ENCODE results near the gene CCDC80.
"Not testable (repeated sequence)": the region's sequence is repeated elsewhere in the genome, so short reads cannot be mapped to it uniquely, and the experiment has no call there.

CCDC80 gene

GRCh38 chr3:112640930-112641801 is at the start of gene CCDC80:
Gene CCDC80 (minus strand): TSS chr3:112641143. CDS start chr3:112639905, 1,238 bp downstream.
- peak; percentile 70 for DNase-seq (ENCODE audit: low read depth)

GRCh38 chr3:112689989-112690388 is 49.0 kb upstream of the CCDC80 start:
- no peak for DNase-seq (ENCODE audit: low read depth)

- DNase-seq (ENCODE audit: low read depth) = no peak
These were observed 48.4 kb upstream of the CCDC80 start for GRCh38 chr3:112689385-112689784.

- no peak for DNase-seq (ENCODE audit: low read depth)
These were observed 47.9 kb upstream of the CCDC80 start for GRCh38 chr3:112688819-112689218.

GRCh38 chr3:112688085-112688769 is 47.3 kb upstream of the CCDC80 start:
- DNase-seq (ENCODE audit: low read depth) = no peak

- DNase-seq (ENCODE audit: low read depth) = no peak
These were observed 46.7 kb upstream of the CCDC80 start for GRCh38 chr3:112687616-112688015.

GRCh38 chr3:112687211-112687610 is 46.3 kb upstream of the CCDC80 start:
- DNase-seq (ENCODE audit: low read depth) = no peak

- DNase-seq (ENCODE audit: low read depth) = no peak
These were observed 45.2 kb upstream of the CCDC80 start for GRCh38 chr3:112685956-112686799.

- no peak for DNase-seq (ENCODE audit: low read depth)
These were observed 44.5 kb upstream of the CCDC80 start for GRCh38 chr3:112685420-112685819.

GRCh38 chr3:112682361-112682760 is 41.4 kb upstream of the CCDC80 start:
- DNase-seq (ENCODE audit: low read depth) = no peak

GRCh38 chr3:112681822-112682325 is 40.9 kb upstream of the CCDC80 start:
- no peak for DNase-seq (ENCODE audit: low read depth)

GRCh38 chr3:112676659-112677234 is 35.8 kb upstream of the CCDC80 start:
- DNase-seq (ENCODE audit: low read depth) = peak; percentile 93

- no peak for DNase-seq (ENCODE audit: low read depth)
These were observed 35.1 kb upstream of the CCDC80 start for GRCh38 chr3:112675943-112676535.

GRCh38 chr3:112675349-112675748 is 34.4 kb upstream of the CCDC80 start:
- DNase-seq (ENCODE audit: low read depth) = no peak

GRCh38 chr3:112672716-112673541 is 32.0 kb upstream of the CCDC80 start:
- no peak for DNase-seq (ENCODE audit: low read depth)

- peak; percentile 97 for DNase-seq (ENCODE audit: low read depth)
These were observed 31.2 kb upstream of the CCDC80 start for GRCh38 chr3:112671930-112672715.

GRCh38 chr3:112670824-112671223 is 29.9 kb upstream of the CCDC80 start:
- no peak for DNase-seq (ENCODE audit: low read depth)

GRCh38 chr3:112667599-112667998 is 26.7 kb upstream of the CCDC80 start:
- no peak for DNase-seq (ENCODE audit: low read depth)

GRCh38 chr3:112665009-112665408 is 24.1 kb upstream of the CCDC80 start:
- DNase-seq (ENCODE audit: low read depth) = not testable (repeated sequence)

GRCh38 chr3:112656043-112656442 is 15.1 kb upstream of the CCDC80 start:
- DNase-seq (ENCODE audit: low read depth) = no peak

All from non-pigmented ciliary epithelial cell (primary cell).